Ascending aorta (tissue), 2 donors: ENCODE data around the gene SEPHS1. TPM values are rescaled to one million over a fixed set of nuclear protein-coding genes. Genes with fewer than 3 reads are reported as not detected.

ENCODE experiments used
- DNase-seq, 2 donors: peaks; one replicate each; pipeline ENCODE4 v3.0.0-alpha.2; 2019; ENCODE audit warnings: low spot score in 2 of 2
- H3K27ac ChIP-seq, 2 donors: fragments of 200-600 bp; sonication (generic); one replicate each; pipeline ENCODE4 v1.5.1; 2016 to 2017; ENCODE audit warnings: mild to moderate bottlenecking in 1 of 2
- H3K27me3 ChIP-seq: fragments of 200-600 bp; sonication (generic); one replicate; pipeline ENCODE4 v1.5.1; 2017
- H3K36me3 ChIP-seq, 2 donors: fragments of 200-600 bp; sonication (generic); one replicate each; pipeline ENCODE4 v1.5.1; 2016
- H3K4me1 ChIP-seq, 2 donors: fragments of 200-600 bp; sonication (generic); one replicate each; pipeline ENCODE4 v1.5.1; 2016 to 2017; ENCODE audit warnings: mild to moderate bottlenecking in 1 of 2
- H3K4me3 ChIP-seq, 2 donors: fragments of 200-600 bp; sonication (generic); one replicate each; pipeline ENCODE4 v1.5.1; 2016 to 2017; ENCODE audit warnings: mild to moderate bottlenecking in 1 of 2
- H3K9me3 ChIP-seq, 2 donors: fragments of 200-600 bp; sonication (generic); one replicate each; pipeline ENCODE4 v1.5.1; 2016
- intact Hi-C: fragments of 100-400 bp; cut with DNase I; formaldehyde crosslinking; loops from one replicate; pipeline ENCODE4 v1.15.1; 2023
- total RNA-seq: library from RNA; depleted of rRNA; stranded (reverse); fragments of >200 nt; gene quantifications from one replicate; pipeline ENCODE4 v1.1.0, GENCODE V29; 2016
- TF ChIP-seq, protein P1 (sequence below), 3 experiments: fragments of 200-600 bp in 2 of 3; fragments of 450-650 bp in 1 of 3; sonication (generic) in 2 of 3; IDR thresholded peaks; one replicate each; pipeline ENCODE4 v1.5.1; 2016 to 2019; ENCODE audit warnings: antibody characterized with exemption in 3 of 3, mild to moderate bottlenecking in 1 of 3, moderate library complexity in 1 of 3

The SEPHS1 gene
- total RNA-seq, 1 donor from 2014 or later, result 20.3 TPM

GRCh38 chr10:13338390-13339110, 9.5 kb downstream of the SEPHS1 start:
- no peak for DNase-seq
- H3K36me3 ChIP-seq, result peaks cover 27 to 38% of the 10 kb centered on the region in 2 donors
- intact Hi-C loops, result no loop called here
- H3K4me3 ChIP-seq, result no peak overlapping the region
- no peak overlapping the region for H3K27ac ChIP-seq
- H3K9me3 ChIP-seq, result no peaks in the 10 kb centered on the region
- no peaks in the 10 kb centered on the region for H3K27me3 ChIP-seq
- TF ChIP-seq, protein P1, sequence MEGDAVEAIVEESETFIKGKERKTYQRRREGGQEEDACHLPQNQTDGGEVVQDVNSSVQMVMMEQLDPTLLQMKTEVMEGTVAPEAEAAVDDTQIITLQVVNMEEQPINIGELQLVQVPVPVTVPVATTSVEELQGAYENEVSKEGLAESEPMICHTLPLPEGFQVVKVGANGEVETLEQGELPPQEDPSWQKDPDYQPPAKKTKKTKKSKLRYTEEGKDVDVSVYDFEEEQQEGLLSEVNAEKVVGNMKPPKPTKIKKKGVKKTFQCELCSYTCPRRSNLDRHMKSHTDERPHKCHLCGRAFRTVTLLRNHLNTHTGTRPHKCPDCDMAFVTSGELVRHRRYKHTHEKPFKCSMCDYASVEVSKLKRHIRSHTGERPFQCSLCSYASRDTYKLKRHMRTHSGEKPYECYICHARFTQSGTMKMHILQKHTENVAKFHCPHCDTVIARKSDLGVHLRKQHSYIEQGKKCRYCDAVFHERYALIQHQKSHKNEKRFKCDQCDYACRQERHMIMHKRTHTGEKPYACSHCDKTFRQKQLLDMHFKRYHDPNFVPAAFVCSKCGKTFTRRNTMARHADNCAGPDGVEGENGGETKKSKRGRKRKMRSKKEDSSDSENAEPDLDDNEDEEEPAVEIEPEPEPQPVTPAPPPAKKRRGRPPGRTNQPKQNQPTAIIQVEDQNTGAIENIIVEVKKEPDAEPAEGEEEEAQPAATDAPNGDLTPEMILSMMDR (IDR thresholded peaks at IDR 0.05), result no peak
- H3K4me1 ChIP-seq, result no peaks in the 10 kb centered on the region

GRCh38 chr10:13337827-13338196, 10.3 kb downstream of the SEPHS1 start:
- no peak overlapping the region for H3K4me3 ChIP-seq
- peaks cover 33 to 45% of the 10 kb centered on the region in 2 donors for H3K36me3 ChIP-seq
- H3K27me3 ChIP-seq, result no peaks in the 10 kb centered on the region
- TF ChIP-seq, protein P1 (IDR thresholded peaks at IDR 0.05), result no peak
- H3K4me1 ChIP-seq, result no peaks in the 10 kb centered on the region
- DNase-seq, result no peak
- intact Hi-C loops, result no loop called here
- no peaks in the 10 kb centered on the region for H3K9me3 ChIP-seq
- no peak overlapping the region for H3K27ac ChIP-seq

DNA sequence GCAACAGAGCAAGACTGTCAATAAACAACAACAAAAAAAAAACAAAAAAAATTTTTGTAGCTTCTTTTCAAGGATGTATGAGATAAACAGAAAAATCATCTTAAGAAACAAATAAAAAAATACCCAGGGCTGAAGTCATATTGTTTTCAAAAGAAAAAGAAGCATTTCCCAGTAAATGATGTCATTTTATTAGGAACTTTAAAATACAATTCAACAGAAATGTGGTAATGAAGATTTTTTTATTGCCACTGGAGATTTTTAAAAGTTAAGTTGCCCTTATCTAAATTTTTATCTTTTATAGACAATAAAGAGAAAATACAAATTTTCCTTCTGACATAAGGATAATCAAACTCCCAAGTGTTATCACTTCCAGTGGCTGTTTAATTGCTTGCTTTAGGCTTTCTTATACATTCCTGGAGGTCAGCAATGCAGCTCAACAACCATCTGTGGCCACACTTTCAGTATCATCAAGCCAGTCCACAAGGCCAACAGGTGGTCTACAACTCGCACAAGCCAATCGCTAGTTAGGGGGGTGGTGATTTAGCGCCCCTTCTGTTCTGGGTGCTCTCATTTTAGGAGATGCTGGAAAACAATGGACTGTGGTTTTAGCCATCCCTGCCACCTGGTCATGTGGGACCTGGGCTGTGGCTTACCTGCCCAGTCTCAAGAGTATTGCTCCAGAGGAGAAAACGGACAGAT, 10.8 kb downstream of the SEPHS1 start:
- H3K4me3 ChIP-seq, result no peak overlapping the region
- no peaks in the 10 kb centered on the region for H3K4me1 ChIP-seq
- H3K9me3 ChIP-seq, result no peaks in the 10 kb centered on the region
- no peak for DNase-seq
- intact Hi-C loops, result no loop called here
- TF ChIP-seq, protein P1 (IDR thresholded peaks at IDR 0.05), result no peak
- peaks cover 37 to 51% of the 10 kb centered on the region in 2 donors for H3K36me3 ChIP-seq
- H3K27ac ChIP-seq, result no peak overlapping the region
- H3K27me3 ChIP-seq, result no peaks in the 10 kb centered on the region

DNA sequence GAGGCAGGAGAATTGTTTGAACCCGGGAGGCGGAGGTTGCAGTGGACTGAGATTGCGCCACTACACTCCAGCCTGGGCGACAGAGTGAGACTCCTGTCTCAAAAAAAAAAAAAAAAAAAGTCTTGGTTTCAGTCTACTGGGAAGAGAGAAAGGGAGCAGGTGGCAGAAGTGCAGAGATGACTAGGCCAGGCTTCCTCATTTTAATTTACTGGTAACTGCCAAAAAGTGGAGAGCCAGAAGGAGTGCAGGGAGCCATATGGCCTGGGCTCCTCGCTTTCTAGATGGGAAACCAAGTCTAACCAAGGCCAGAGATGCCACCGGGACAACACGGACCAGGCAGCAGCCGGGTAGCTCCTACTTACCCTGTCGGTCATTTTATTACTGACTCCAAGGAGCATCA, 12.2 kb downstream of the SEPHS1 start:
- Histone ChIP-seq H3K36me3 (peaks cover 49 to 64% of the 10 kb centered on the region in 2 donors), H3K4me3 (no peak overlapping the region), H3K27me3 (no peaks in the 10 kb centered on the region), H3K9me3 (no peaks in the 10 kb centered on the region), H3K4me1 (no peaks in the 10 kb centered on the region), H3K27ac (no peak overlapping the region)
- intact Hi-C loops, result no loop called here
- DNase-seq, result no peak
- TF ChIP-seq, protein P1 (IDR thresholded peaks at IDR 0.05), result no peak

GRCh38 chr10:13334556-13334955, 13.5 kb downstream of the SEPHS1 start:
- TF ChIP-seq, protein P1 (IDR thresholded peaks at IDR 0.05), result no peak
- H3K27ac ChIP-seq, result no peak overlapping the region
- H3K4me3 ChIP-seq, result no peak overlapping the region
- no peaks in the 10 kb centered on the region for H3K4me1 ChIP-seq
- DNase-seq, result no peak
- intact Hi-C loops, result no loop called here
- peaks cover 57 to 72% of the 10 kb centered on the region in 2 donors for H3K36me3 ChIP-seq
- H3K9me3 ChIP-seq, result no peaks in the 10 kb centered on the region
- H3K27me3 ChIP-seq, result no peaks in the 10 kb centered on the region
